ENCODE results near the gene TET2. TPM values are rescaled to one million over a fixed set of nuclear protein-coding genes. Genes with fewer than 3 reads are reported as not detected.

Gene TET2
- polyA plus RNA-seq, 1 experiment: 16.2 TPM

DNA sequence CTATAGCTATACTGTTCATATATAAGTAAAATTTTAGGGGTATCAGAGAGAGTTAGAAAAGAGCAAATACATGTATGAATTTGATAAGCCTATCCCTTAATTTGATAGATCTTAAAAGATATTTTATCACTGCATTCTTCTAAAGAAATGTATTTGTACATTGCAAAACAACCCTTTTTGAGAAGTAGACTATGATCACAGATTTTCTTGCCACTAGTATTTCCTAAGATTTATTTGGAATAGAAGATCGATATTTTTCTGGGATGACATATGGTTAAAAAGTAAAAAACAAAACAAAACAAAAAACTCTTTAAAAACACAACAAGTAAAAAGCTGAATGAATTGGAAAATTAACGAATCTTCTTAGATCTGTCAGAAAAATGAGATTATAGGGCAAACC lies 27.4 kb downstream of the TET2 start:
- TF ChIP-seq, protein P1, sequence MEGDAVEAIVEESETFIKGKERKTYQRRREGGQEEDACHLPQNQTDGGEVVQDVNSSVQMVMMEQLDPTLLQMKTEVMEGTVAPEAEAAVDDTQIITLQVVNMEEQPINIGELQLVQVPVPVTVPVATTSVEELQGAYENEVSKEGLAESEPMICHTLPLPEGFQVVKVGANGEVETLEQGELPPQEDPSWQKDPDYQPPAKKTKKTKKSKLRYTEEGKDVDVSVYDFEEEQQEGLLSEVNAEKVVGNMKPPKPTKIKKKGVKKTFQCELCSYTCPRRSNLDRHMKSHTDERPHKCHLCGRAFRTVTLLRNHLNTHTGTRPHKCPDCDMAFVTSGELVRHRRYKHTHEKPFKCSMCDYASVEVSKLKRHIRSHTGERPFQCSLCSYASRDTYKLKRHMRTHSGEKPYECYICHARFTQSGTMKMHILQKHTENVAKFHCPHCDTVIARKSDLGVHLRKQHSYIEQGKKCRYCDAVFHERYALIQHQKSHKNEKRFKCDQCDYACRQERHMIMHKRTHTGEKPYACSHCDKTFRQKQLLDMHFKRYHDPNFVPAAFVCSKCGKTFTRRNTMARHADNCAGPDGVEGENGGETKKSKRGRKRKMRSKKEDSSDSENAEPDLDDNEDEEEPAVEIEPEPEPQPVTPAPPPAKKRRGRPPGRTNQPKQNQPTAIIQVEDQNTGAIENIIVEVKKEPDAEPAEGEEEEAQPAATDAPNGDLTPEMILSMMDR (IDR thresholded peaks at IDR 0.05; ENCODE audit: low read depth, low read length): no peak
- DNase-seq (ENCODE audit: low read depth, low spot score): no peak
- Histone ChIP-seq H3K27me3 (ENCODE audit: control insufficient read depth, insufficient read depth, low read length) (no peaks in the 10 kb centered on the region), H3K4me3 (ENCODE audit: low read depth, low read length) (no peak overlapping the region), H3K9me3 (ENCODE audit: control insufficient read depth, insufficient read depth, low read length) (no peaks in the 10 kb centered on the region), H3K27ac (ENCODE audit: low read depth, low read length) (no peak overlapping the region)
- ChIA-PET CTCF (no interaction called here), POLR2A (no interaction called here)

DNA sequence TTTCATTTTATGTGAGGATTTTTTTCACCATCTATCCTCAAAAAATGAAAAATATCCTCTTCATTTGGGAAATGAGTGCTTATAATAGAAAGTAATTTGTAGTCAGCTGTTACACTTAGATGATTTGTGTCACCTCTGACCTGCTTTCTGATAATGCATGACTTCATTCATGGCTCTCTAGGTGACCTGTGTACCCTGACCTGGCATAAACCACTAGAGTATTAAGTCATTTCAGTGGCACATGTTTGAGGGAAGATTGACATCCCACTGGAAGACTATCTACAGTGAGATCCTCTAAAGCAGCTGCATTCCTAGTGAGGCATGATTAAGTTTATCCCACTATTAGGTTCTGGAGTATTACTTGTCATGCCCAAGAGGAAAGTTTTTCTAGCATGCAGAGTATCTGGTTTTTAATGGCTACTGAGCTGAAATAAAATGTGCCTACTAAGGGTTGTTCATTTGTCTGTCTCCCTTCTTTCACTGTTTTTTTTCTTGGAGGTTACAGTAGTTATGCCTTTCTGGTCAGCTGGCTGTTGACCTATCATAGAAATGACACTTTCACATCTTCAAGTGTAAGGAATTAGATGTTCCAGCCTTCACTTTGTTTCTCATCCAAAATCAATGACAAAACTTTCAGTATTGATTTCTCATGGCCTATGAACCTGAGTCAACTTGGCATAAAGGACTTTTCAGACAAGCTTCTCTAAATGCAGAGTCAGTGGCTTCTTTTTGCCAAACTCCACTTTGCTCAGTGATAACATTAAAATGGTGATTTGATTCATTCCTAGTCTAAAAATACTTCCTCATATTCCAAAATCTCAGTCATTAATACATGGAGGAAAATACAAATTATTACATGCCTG lies 33.1 kb downstream of the TET2 start:
- H3K9me3 ChIP-seq (ENCODE audit: control insufficient read depth, insufficient read depth, low read length): no peaks in the 10 kb centered on the region
- no peak overlapping the region for H3K27ac ChIP-seq (ENCODE audit: low read depth, low read length)
- TF ChIP-seq, protein P1 (IDR thresholded peaks at IDR 0.05; ENCODE audit: low read depth, low read length): no peak
- H3K27me3 ChIP-seq (ENCODE audit: control insufficient read depth, insufficient read depth, low read length): no peaks in the 10 kb centered on the region
- ChIA-PET CTCF (interaction anchor here (0.7 kb wide), 1 partner anchor 86 kb away, joined by 3 read pairs; no protein-coding TSS in a partner anchor), POLR2A (no interaction called here)
- DNase-seq (ENCODE audit: low read depth, low spot score): no peak
- no peak overlapping the region for H3K4me3 ChIP-seq (ENCODE audit: low read depth, low read length)

DNA sequence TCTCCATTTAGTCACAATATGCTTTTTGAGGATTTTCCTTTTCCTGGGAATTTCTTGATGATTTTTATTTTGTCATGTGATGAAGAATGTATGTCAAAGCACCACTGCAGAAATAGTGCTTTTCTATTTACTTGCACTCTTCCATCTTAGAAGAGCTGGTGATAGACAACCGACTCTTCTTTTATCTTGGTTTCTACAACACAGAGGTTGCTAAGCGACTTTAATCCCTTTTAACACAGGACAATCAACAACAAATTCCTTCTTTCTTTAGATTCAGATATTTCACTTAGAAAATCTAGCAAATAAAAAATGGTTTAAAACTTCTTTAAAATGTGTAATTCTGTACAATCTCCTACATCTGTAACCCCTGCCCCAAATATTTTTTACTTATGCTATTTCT lies 34.6 kb downstream of the TET2 start:
- Histone ChIP-seq H3K9me3 (ENCODE audit: control insufficient read depth, insufficient read depth, low read length) (no peaks in the 10 kb centered on the region), H3K27ac (ENCODE audit: low read depth, low read length) (no peak overlapping the region), H3K4me3 (ENCODE audit: low read depth, low read length) (no peak overlapping the region), H3K27me3 (ENCODE audit: control insufficient read depth, insufficient read depth, low read length) (no peaks in the 10 kb centered on the region)
- POLR2A ChIA-PET: no interaction called here
- TF ChIP-seq, protein P1 (IDR thresholded peaks at IDR 0.05; ENCODE audit: low read depth, low read length): no peak
- DNase-seq (ENCODE audit: low read depth, low spot score): no peak
- CTCF ChIA-PET: interaction anchor here (1.2 to 1.4 kb wide), 2 partner anchors 15 to 292 kb away, joined by 3 to 8 read pairs; partner anchors contain the start of gene PPA2

DNA sequence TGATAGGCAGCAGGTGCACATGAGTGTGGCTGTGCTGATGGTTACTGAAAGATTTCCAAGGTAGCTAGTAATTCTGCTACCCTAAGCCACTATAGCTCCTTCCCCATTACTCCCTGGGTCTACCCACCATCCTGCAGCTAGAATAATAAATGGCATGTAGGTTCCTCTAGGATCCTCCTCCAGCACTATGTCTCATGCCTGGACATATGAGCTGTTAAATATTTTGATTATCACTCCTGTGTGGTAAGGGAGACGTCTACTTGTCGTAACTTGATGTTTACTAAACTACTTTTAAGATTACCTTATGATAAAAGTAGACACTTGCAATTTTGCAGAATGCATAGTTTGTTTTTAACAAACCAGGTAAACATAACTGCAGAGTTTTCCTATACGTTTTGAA lies 35.5 kb downstream of the TET2 start:
- Histone ChIP-seq H3K27me3 (ENCODE audit: control insufficient read depth, insufficient read depth, low read length) (no peaks in the 10 kb centered on the region), H3K4me3 (ENCODE audit: low read depth, low read length) (no peak overlapping the region), H3K9me3 (ENCODE audit: control insufficient read depth, insufficient read depth, low read length) (no peaks in the 10 kb centered on the region), H3K27ac (ENCODE audit: low read depth, low read length) (no peak overlapping the region)
- CTCF ChIA-PET: interaction anchor here (1.2 to 1.4 kb wide), 2 partner anchors 14 to 291 kb away, joined by 3 to 8 read pairs; partner anchors contain the start of gene PPA2
- no peak for DNase-seq (ENCODE audit: low read depth, low spot score)
- POLR2A ChIA-PET: no interaction called here
- TF ChIP-seq, protein P1 (IDR thresholded peaks at IDR 0.05; ENCODE audit: low read depth, low read length): no peak

DNA sequence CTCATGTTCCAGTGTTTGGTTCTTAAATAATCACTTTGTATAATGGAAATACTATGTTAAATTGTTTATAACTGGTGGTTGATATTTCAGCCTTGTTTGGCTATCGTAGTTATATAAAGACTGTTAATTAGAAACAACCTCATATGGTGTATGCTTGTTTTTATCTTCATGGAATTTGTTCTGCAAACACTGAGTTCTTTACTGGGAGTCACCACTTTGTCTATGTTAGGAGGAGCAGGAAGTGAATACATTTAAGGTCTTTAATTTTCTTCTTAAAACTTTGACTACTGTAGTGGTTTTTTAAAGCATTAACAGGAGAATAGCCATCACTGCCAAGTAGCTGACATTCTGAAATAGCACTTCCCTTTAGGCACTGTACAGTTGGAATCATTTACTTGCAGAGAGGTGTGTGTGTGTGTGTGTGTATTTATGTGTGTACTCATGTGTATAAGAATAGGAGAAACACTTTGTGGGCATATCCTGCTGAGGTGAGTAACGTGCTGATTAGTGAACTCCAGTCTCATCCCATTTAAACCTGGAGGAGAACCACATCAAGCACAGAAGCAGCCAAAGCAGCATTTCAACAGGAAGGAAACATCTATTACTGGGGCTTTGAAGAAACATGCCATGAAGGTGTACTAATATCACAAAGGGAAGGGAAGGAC lies 37.8 kb downstream of the TET2 start:
- no peak for DNase-seq (ENCODE audit: low read depth, low spot score)
- ChIA-PET CTCF (interaction anchor here (0.6 kb wide), 1 partner anchor 14 kb away, joined by 4 read pairs; no protein-coding TSS in a partner anchor), POLR2A (no interaction called here)
- no peak overlapping the region for H3K27ac ChIP-seq (ENCODE audit: low read depth, low read length)
- no peaks in the 10 kb centered on the region for H3K9me3 ChIP-seq (ENCODE audit: control insufficient read depth, insufficient read depth, low read length)
- H3K4me3 ChIP-seq (ENCODE audit: low read depth, low read length): no peak overlapping the region
- no peaks in the 10 kb centered on the region for H3K27me3 ChIP-seq (ENCODE audit: control insufficient read depth, insufficient read depth, low read length)
- TF ChIP-seq, protein P1 (IDR thresholded peaks at IDR 0.05; ENCODE audit: low read depth, low read length): no peak

Measured in AG04450 (cell line).